ENCODE measurements around the gene OR6N1.

Gene OR6N1

DNA sequence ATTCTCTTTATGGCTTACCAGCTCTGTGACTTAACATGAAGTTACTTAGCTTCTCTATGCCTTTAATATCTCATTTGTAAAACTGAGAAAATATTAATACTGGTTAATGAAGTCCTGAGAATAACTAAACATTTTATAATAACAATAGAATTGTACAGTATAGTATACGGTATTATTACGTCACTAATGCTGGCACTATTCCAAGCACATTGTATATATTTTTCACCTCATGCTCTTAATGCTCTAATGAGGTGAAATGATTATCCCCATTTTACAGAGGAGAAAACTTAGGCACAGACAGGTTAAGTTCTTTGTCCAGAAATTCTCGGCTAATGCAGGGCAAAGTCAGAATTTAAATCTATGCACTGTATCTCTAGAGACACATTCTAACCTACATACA lies 52.3 kb downstream of the OR6N1 start:
- peaks cover 6% of the 10 kb centered on the region for H3K4me1 Mint-ChIP-seq (ENCODE audit: low read depth)
- peaks cover 43% of the 10 kb centered on the region for H3K27me3 Mint-ChIP-seq
- H3K27ac Mint-ChIP-seq = no peak overlapping the region
- no peaks in the 10 kb centered on the region for H3K36me3 Mint-ChIP-seq (ENCODE audit: low read depth)
- no peak overlapping the region for H3K4me3 Mint-ChIP-seq
- no peaks in the 10 kb centered on the region for H3K9me3 Mint-ChIP-seq

DNA sequence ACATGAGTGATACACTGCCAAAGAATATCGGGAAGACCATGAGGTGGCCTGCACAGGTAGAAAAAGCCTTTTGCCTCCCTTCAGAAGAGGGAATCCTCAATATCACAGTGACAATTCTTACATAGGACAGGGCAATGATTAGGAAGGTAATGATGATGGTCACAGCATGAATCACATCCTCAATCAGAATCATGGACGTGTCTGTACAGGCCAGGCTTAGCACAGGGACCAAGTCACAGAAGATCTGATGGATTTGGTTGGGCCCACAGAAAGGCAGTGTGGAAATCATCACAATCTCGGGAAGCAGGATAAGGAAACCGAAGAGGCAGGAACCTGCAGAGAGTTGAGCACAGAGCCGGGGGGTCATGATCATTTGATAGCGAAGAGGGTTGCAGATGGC lies 54.7 kb downstream of the OR6N1 start:
- H3K27me3 Mint-ChIP-seq = peaks cover 44% of the 10 kb centered on the region
- peaks cover 6% of the 10 kb centered on the region for H3K4me1 Mint-ChIP-seq (ENCODE audit: low read depth)
- H3K27ac Mint-ChIP-seq = no peak overlapping the region
- no peaks in the 10 kb centered on the region for H3K36me3 Mint-ChIP-seq (ENCODE audit: low read depth)
- no peak overlapping the region for H3K4me3 Mint-ChIP-seq
- no peaks in the 10 kb centered on the region for H3K9me3 Mint-ChIP-seq

DNA sequence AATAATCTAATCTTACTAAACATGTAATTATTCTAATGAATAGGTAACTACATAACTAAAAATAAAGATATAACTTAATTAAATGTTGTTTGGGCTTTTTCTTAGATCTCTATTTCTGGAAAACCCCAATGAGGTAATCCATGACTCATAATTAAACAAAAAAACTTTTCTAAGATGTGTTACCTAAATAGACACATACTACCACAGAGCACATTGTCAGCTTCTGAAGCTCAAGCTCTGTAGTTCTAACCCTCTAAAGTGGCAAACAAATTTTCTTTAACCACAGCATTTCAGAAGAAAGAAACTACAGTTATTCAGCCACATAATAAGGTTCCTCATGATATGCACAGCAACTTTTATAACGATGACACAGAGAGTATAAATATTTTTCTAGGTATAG lies 55.7 kb downstream of the OR6N1 start:
- H3K27me3 Mint-ChIP-seq = peaks cover 45% of the 10 kb centered on the region
- no peak overlapping the region for H3K27ac Mint-ChIP-seq
- no peak overlapping the region for H3K4me3 Mint-ChIP-seq
- no peaks in the 10 kb centered on the region for H3K9me3 Mint-ChIP-seq
- H3K36me3 Mint-ChIP-seq (ENCODE audit: low read depth) = no peaks in the 10 kb centered on the region
- peaks cover 6% of the 10 kb centered on the region for H3K4me1 Mint-ChIP-seq (ENCODE audit: low read depth)

DNA sequence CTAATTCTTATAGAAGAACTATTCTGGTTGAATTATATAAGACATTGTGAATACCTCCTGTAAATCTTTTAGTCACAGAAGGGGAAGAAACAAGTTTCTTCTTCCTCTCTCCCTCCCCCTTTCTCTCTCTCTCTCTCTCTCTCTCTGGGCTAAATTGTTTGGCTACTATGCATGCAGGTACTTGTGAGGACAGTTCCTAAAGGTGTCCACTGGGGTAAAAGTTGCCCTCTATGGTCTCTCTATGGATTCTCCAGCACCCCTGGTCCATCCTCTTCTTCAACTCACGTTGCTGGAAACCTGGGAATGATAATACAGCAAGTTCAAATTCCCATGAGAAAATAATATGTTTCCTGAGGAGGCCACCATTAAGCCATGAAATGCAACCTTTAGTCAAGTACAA lies 57.2 kb downstream of the OR6N1 start:
- Mint-ChIP-seq H3K4me1 (ENCODE audit: low read depth) (peaks cover 6% of the 10 kb centered on the region), H3K9me3 (no peaks in the 10 kb centered on the region), H3K27ac (no peak overlapping the region), H3K36me3 (ENCODE audit: low read depth) (no peaks in the 10 kb centered on the region), H3K4me3 (no peak overlapping the region), H3K27me3 (peaks cover 35% of the 10 kb centered on the region)

Data from stimulated activated naive CD8-positive, alpha-beta T cell treated with anti-CD3 and anti-CD28 coated beads, Interleukin-15, Interleukin-2, amounts not matched to agents 100 ng/mL and 50 ng/mL, for 24 hours (primary cell).